D721Med (cell line): ENCODE data around the gene EMC8.

Experiments used
- DNase-seq: peaks from one replicate; pipeline ENCODE4 v3.0.0; 2011; ENCODE audit warnings: low spot score; ENCODE audit not compliant: insufficient read length
- FAIRE-seq: peaks from 2 replicates; lab custom pipeline; 2011; peaks lifted over from hg19 to GRCh38; lab: Jason Lieb, UNC
- TF ChIP-seq, protein P1 (sequence below): IDR thresholded peaks from 2 replicates; pipeline ENCODE4 v1.5.1; 2012; ENCODE audit warnings: mild to moderate bottlenecking, control low read depth; ENCODE audit not compliant: insufficient read depth; ENCODE audit errors: missing control alignments

EMC8 gene

DNA sequence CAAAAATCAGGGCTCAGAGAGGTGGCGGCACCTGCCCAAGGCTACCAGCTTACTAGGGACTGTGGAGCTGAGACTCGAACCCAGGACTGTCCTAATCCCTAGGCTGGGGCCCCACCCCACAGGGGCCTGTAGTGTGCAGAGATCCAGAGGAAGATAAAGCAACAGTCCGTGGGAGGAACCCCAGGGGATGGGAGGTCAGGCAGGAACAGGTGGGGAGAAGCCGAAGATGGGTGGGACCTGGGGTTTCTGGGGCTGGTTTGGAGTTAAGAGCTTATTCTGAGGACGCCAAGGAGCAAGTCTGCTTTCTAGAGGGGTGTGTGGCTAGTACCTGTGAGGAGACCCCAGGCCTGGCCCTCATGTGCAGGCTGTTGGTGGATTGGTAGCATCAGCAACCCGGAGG, 63.4 kb downstream of the EMC8 start:
- FAIRE-seq = no peak
- DNase-seq = no peak
- TF ChIP-seq, protein P1, sequence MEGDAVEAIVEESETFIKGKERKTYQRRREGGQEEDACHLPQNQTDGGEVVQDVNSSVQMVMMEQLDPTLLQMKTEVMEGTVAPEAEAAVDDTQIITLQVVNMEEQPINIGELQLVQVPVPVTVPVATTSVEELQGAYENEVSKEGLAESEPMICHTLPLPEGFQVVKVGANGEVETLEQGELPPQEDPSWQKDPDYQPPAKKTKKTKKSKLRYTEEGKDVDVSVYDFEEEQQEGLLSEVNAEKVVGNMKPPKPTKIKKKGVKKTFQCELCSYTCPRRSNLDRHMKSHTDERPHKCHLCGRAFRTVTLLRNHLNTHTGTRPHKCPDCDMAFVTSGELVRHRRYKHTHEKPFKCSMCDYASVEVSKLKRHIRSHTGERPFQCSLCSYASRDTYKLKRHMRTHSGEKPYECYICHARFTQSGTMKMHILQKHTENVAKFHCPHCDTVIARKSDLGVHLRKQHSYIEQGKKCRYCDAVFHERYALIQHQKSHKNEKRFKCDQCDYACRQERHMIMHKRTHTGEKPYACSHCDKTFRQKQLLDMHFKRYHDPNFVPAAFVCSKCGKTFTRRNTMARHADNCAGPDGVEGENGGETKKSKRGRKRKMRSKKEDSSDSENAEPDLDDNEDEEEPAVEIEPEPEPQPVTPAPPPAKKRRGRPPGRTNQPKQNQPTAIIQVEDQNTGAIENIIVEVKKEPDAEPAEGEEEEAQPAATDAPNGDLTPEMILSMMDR = no peak

DNA sequence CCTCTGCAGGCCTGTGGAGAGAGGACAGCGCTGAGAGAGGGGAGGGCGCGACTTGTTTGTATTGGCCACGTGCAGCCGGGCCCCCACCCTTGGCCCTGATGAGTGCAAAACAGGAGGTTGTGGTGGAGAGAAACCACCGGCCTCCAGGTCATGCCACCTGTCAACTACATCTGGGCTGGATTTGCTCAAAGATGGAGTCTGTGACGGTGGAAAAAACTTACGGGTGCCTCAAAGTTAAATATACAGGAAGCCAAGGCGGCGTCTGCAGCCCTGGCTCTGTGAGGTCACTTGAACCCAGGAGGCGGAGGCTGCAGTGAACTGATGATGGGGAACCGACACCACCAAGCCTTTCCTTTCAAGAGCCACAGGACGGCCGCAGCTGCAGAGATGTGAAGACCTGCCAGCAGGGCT, 64.1 kb downstream of the EMC8 start:
- TF ChIP-seq, protein P1 = no peak
- FAIRE-seq = no peak
- DNase-seq = no peak

DNA sequence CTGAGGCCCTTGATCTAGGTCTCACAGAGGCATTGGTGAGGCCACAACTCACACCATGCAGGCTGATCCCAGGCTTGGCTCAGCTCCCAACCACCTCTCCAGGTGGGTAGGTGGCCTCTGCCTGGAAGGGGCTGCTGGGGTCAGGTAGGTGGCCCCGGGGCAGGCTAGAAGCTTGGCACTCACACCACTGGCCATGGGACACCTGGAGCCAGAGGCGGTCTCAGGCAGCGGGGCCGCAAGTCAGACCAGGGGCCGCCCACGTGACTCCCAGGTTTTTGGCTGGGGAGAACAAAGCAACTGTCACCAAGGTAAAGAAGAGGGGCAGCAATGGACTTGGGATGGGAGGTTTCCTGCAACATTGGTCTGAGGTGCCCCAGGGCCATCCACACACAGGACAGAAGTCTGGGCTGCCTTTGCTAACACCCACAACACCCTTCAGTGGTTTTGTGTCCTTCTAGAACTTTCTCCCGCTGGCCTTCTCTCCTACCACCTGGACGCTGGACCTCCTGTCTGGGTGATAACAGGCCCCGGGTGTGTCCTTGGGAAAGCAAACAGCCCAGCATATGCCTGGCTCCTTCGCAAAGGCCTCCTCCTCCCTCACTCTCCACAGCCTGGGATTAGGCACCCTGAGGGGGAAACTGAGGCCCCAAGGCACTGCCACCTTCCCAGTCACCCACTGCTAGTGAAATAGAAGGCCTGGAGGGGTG, 64.9 kb downstream of the EMC8 start:
- DNase-seq (no peak), FAIRE-seq (no peak)
- TF ChIP-seq, protein P1 = no peak

DNA sequence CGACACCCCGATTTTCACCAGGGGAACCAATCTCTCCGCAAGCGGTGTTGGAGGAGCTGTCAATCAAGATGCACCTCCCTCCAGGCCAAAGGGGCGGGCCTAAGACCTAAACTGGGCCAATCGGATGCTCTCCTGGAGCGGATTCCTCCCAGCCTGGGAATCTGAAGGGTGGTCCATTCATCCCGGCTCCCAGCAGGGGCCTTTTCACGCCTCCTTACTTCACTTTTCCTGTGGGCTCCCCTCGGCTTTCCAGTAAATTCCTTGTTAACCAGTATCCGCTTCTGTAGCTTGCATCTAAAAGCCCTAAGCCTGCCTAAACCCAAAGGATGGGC, 65.5 kb downstream of the EMC8 start:
- TF ChIP-seq, protein P1 = no peak
- FAIRE-seq (no peak), DNase-seq (no peak)

DNA sequence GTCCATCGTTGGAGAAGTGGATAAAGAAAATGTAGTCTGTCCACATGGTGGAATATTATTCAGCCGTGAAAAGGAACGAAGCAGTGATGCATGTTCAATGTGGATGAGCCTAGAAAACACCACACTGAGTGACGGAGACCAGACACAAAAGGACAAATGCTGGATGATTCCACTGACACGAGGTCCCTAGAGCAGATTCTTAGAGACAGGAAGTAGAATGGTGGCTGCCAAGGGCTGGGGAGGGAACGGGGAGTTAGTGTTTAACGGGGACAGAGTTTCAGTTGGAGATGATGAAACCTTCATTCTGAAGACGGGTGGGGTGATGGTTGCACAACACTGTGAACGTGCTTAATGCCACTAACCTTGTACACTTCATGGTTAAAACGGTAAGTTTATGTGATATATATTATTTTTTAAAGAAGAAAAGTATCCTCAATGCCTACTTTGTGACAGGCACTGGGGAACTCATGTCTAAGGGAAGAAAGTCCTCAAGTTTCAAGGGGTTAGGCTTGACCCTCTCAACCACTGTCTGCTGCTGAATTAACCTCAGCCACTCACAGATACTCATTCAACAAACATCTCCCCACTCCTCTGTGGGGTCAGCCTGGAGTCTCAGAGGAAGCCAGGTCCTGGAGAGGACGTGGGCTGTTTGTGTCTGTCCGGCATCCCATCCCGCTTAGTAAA, 66.0 kb downstream of the EMC8 start:
- FAIRE-seq (no peak), DNase-seq (no peak)

DNA sequence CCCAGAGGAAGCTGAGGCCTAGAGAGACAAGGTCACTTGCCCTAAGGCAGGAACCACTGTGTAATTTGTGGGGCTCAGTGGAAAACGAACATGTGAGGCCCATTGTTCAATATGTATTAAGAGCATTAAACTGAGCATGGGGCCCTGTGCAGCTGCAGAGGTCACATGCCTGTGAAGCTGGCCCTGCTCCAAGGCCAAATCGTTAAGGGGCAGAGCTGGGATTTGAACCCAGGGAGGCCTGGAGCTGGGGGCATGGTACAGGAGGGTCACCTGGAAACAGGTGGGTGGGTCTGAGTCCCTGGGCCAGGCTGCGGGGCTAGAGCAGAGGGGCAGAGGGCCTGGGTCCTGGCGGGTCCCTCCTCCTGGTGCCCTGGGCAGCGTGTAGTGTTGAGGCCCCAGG, 68.2 kb downstream of the EMC8 start:
- FAIRE-seq = no peak
- DNase-seq = no peak
- TF ChIP-seq, protein P1 = no peak

More for the DNA sequence above, 66.0 kb downstream of the EMC8 start:
- TF ChIP-seq, protein P1 = no peak

DNA sequence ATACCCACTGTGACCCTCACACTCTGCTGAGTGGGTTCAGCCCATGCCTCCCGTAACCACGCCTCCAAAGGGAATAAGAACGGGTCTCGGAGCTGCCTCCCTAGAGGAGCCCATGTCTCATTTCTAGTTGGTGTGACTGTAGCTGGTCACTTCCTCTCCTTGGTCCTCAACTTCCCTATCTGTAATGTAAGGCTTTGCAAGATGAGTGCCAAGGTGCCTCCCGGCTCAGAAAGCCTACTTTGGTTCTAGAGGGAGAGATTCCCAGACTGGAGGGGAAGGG, 69.2 kb downstream of the EMC8 start:
- FAIRE-seq (no peak), DNase-seq (no peak)
- TF ChIP-seq, protein P1 = no peak
